Activated T-cell treated with anti-CD3 and anti-CD28 coated beads for 24 hours (primary cell): Measurements from ENCODE around the gene PODNL1.
A peak's percentile ranks its signal among the peaks of the same experiment; 100 is the strongest.
"Not testable (repeated sequence)": the region's sequence is repeated elsewhere in the genome, so short reads cannot be mapped to it uniquely, and the experiment has no call there.

Experiments
- DNase-seq: peaks from one replicate; pipeline ENCODE4 v3.0.0-alpha.2; 2020; ENCODE audit warnings: low read depth

PODNL1 gene

GRCh38 chr19:13926010-13926409, 12.2 kb downstream of the PODNL1 start:
- DNase-seq, result no peak

GRCh38 chr19:13923194-13923987, 14.8 kb downstream of the PODNL1 start:
- no peak for DNase-seq

- DNase-seq, result not testable (repeated sequence)
Measured at GRCh38 chr19:13922118-13922517, 16.1 kb downstream of the PODNL1 start.

GRCh38 chr19:13920940-13921747, 17.1 kb downstream of the PODNL1 start:
- DNase-seq, result no peak

- DNase-seq, result no peak
Measured at GRCh38 chr19:13920524-13920923, 17.7 kb downstream of the PODNL1 start.

- DNase-seq, result no peak
Measured at GRCh38 chr19:13918726-13919411, 19.3 kb downstream of the PODNL1 start.

- DNase-seq, result no peak
Measured at GRCh38 chr19:13917888-13918406, 20.3 kb downstream of the PODNL1 start.

- DNase-seq, result no peak
Measured at GRCh38 chr19:13914777-13915176, 23.4 kb downstream of the PODNL1 start.

- no peak for DNase-seq
Measured at GRCh38 chr19:13913352-13913751, 24.9 kb downstream of the PODNL1 start.

- DNase-seq, result no peak
Measured at GRCh38 chr19:13909430-13909829, 28.8 kb downstream of the PODNL1 start.

- DNase-seq, result no peak
Measured at GRCh38 chr19:13908674-13909073, 29.5 kb downstream of the PODNL1 start.

- no peak for DNase-seq
Measured at GRCh38 chr19:13906910-13907309, 31.3 kb downstream of the PODNL1 start.

- DNase-seq, result no peak
Measured at GRCh38 chr19:13906521-13906904, 31.7 kb downstream of the PODNL1 start.

- peak; percentile 95 for DNase-seq
Measured at GRCh38 chr19:13905634-13906520, 32.3 kb downstream of the PODNL1 start, which contains the start of the genes BRME1 and CC2D1A. Gene BRME1 (minus strand): TSS chr19:13906117. CDS start chr19:13904892, 1,225 bp downstream. Gene CC2D1A (plus strand): TSS chr19:13906201. CDS start chr19:13906442, 241 bp downstream.

GRCh38 chr19:13902993-13903555, 35.1 kb downstream of the PODNL1 start:
- no peak for DNase-seq

GRCh38 chr19:13899912-13900584, 38.2 kb downstream of the PODNL1 start:
- no peak for DNase-seq

GRCh38 chr19:13899393-13899792, 38.8 kb downstream of the PODNL1 start:
- no peak for DNase-seq

GRCh38 chr19:13896227-13896626, 42.0 kb downstream of the PODNL1 start:
- DNase-seq, result no peak

- no peak for DNase-seq
Measured at GRCh38 chr19:13894552-13894951, 43.7 kb downstream of the PODNL1 start.

GRCh38 chr19:13892870-13893269, 45.3 kb downstream of the PODNL1 start:
- no peak for DNase-seq
